NOMO-1 (cell line): Measurements from ENCODE around the gene NCK1.
A peak's percentile ranks its signal among the peaks of the same experiment; 100 is the strongest.
"Not testable (repeated sequence)": the region's sequence is repeated elsewhere in the genome, so short reads cannot be mapped to it uniquely, and the experiment has no call there.

Experiments
- DNase-seq, 2 experiments: peaks; one replicate each; lab custom pipeline; 2025; ENCODE audit not compliant: unreplicated experiment in 2 of 2; lab: John Stamatoyannopoulos, UW

Gene NCK1

GRCh38 chr3:136942803-136943202, 80.8 kb downstream of the NCK1 start:
- no peak for DNase-seq

DNA sequence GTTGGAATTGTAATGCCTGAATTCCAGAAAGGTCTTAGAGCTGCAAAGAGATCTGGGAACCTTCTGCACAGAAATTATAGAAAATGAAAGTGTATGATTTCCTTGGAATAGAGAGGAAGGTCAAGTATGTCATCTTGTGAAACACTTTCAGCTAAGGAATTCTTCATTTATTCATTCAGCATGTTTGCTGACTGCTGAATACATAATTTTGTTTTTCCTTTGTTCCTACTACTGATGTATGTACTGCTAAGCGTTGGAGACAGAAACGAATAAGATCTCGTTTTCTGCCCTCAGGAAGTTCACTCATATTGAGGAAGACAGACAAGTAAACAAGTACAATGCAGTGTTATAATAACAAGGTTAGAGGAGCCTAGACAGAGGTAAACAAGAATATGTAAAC, 81.4 kb downstream of the NCK1 start:
- DNase-seq, result no peak

DNA sequence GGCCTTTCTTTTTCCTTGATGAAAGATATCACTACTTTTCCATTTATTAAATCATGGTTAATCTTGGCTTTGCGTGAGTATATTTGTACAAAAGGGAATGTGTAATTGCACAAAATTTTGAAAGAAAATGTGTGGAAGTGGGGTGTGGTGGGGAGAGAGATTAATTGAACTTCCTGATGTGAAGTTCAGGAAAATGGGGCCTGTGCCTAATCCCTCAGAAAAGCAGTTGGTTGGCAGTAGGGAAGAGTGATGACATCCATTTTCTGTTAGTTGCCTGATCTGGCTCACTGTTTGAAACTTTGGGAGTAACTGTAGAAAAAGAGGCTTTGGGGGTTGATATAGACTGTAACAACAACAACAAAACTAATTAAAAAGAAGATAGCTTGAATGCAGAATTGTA, 85.0 kb downstream of the NCK1 start:
- DNase-seq, result no peak

GRCh38 chr3:136947477-136947876, 85.5 kb downstream of the NCK1 start:
- DNase-seq, result no peak

GRCh38 chr3:136949146-136949545, 87.1 kb downstream of the NCK1 start:
- DNase-seq, result peak; percentile 11 to 40

DNA sequence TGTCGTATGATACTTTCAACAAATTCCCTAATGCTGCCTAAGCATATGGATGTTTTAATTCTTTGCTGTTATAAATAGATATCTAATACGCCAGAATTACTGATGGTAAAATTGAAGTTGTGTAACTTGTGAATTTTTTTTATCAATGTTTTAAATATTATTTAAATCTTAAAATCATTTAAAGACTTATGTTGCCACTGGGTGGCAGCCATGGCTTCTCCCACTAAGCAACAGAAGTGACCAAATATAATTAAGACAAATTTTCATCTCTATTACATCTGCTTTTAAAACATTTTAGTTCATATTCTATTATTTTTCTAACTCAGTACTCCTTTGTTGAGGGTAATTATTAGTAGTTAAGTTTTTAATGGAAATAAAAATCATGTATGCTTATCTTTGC, 87.7 kb downstream of the NCK1 start:
- no peak for DNase-seq

- peak in 1 of 2 experiments; percentile 6 for DNase-seq
These were observed 88.6 kb downstream of the NCK1 start for GRCh38 chr3:136950623-136951022.

DNA sequence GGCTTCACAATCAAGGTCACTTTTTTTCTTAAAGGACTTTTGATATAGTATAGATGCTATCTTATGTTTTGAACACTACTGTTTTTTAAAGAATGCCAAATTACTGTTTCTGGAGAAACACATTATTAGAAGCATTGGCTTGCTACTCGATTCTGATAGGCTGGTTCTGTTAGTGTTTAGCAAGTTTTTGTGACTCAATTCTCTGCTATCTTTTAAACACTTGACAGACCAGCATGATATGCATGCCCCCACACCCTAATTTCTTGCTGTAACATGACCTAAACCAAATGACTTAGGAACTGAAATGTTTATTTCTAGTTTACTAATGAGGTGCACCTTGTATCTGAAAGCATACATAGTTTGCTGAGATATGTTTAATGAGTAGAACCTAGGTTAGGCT, 90.3 kb downstream of the NCK1 start:
- no peak for DNase-seq

DNA sequence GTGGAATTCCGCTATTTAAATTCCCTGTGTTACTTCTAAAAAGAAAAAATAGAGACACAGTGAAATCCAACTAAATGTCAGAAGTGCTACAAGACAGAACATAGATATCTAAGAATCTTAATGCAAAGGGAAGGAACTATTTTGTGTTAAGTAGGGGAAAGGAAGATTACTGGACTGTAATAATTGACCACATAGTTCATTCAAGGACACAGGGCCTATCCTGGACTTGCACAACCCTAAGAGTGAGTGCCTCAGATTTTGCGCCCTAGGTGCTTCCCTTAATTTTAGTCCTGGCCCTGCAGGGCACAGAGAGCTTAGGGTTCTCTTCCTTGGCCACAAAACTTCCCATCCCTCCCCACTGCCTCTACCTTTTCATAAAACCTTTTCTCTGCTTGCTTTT, 92.2 kb downstream of the NCK1 start:
- DNase-seq, result no peak

GRCh38 chr3:136954980-136955780, 93.2 kb downstream of the NCK1 start:
- no peak for DNase-seq

DNA sequence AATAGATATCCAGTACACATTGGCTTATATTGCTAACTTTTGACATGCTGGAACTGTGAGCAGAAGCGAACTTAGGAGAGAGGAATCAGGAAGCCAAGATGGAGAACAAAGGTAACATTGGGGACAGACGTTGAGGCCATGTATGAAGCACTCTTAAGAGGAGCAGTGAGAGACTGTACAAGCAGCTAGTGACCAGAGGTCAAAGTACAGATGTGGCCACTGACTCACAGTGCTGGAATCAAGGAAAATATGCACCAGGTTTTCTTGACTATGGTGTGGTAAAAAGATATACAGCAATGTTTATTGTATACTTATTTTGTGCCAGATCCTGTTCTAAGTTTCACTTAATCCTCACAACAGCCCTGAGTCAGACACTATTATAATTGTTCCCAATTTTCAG, 93.8 kb downstream of the NCK1 start:
- DNase-seq, result no peak

DNA sequence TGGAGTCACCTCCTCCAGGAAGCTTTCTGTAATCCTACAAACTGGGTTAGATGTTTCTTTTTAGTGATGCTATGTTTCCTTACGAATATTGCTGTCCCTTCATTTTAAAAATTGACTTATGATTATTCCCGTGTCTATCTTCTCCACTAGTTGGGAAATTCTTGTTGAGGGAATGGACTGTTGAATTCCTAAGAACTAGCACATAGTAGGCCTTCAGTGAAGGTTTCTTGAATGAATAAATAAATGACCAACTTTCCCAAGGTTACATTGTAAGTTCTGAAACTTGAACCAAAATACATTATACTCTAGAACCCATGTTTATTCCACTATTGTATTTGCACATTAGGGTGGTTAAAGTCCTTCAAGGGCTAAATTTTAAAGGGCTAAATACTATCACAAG, 95.0 kb downstream of the NCK1 start:
- no peak for DNase-seq

GRCh38 chr3:136957751-136958288, 95.8 kb downstream of the NCK1 start, which contains the start of gene IL20RB:
Gene IL20RB (plus strand): TSS chr3:136957983. CDS start chr3:136958114, 131 bp downstream.
- DNase-seq, result no peak

DNA sequence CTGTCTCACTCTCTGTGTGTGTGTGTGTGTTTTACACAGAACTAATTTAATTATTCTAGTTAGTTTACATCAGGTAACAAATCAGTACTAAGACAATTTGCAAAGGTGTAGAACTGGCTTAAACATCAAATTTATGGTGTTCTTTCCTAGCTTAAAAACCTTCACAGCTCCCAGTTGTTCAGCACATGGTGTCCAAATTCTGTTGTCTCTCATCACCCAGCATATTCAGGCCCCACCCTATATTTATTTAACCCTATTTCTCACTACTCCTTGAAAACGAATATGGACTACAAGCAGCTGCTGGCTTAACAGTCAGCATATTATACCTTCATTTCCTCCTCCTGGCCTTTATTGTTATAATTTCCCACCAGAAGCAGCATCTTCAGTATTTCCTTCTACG, 96.9 kb downstream of the NCK1 start:
- no peak for DNase-seq

DNA sequence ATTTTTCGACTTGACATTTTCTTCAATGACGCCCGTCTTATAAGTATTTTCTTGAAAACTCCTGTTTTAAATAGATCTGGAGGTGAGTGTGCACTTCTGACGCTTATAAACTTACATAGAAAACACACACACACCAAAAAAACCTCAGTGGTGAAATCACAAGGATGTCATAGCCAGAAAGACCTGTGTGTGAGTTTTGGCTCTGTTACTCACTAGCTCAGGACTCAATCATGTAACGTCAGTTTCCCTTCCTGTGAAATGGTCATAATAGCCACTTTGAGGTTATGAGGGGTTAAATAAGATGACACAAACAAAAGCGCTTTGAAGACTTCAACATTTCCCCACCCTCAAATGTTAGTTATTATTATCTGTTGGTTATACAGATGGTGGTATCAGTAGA, 97.6 kb downstream of the NCK1 start:
- no peak for DNase-seq

- no peak for DNase-seq
These were observed 99.1 kb downstream of the NCK1 start for GRCh38 chr3:136960838-136961836.

DNA sequence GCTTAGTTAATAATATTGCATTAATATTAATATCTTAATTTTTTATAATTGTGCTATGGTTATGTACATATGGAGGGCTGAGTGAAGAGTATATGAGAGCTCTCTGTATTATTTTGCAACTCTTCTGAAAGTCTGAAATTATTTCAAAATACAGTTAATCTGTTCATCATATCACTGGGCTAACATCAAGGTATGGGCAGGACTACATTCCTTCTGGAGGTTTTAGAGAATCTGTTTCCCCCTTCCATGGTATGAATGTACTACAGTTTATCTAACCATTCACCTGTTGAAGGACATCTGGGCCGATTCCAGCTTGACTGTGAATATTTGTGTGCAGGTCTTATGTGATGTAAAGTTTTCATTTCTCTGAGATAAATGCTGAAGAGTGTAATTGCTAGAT, 100.9 kb downstream of the NCK1 start:
- no peak for DNase-seq

- DNase-seq, result not testable (repeated sequence)
These were observed 107.5 kb downstream of the NCK1 start for GRCh38 chr3:136969539-136969938.

- no peak for DNase-seq
These were observed 111.3 kb downstream of the NCK1 start for GRCh38 chr3:136973352-136973751.

DNA sequence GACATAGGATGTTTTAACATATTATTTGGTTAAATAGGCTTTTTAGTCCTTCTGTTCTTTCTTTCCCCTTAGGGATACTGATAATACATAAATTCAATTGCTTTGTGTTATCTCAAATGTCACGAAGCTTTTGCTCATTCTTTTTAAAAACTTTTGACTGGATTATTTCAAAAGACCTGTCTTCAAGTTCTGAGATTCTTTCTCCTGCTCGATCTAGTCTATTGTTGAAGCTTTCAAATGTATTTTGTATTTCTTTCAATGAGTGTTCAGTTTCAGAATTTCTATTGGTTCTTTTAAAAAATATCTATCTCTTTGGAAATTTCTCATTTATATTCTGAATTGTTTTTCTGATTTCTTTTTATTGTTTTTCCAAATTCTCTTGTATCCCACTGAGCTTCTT, 112.7 kb downstream of the NCK1 start:
- no peak for DNase-seq

DNA sequence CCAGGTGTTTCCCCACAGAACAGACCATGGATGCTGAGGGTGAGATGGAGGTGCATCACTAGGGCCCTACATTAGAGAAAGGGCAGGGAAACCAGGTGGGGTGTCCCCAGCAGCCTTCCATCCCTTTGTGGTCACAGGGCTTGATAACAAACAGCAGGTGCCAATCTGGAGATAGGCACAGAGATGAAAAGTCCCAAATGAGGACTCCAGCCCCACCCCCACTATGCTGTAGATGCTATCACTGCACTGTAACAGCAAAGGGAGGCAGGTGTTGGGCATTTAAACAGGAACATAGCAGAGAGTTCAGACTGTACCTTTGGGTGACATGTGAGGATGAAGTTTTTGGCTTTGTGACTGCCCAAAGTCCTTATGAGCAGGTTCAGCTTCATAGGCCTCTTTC, 117.2 kb downstream of the NCK1 start:
- no peak for DNase-seq
